NCI-H460 (cell line): ENCODE results near the gene SEC31A. TPM values are rescaled to one million over a fixed set of nuclear protein-coding genes. Genes with fewer than 3 reads are reported as not detected.
"Not testable (repeated sequence)": the region's sequence is repeated elsewhere in the genome, so short reads cannot be mapped to it uniquely, and the experiment has no call there.

ENCODE experiments used
- DNase-seq: peaks from one replicate; pipeline ENCODE4 v3.0.0-alpha.2; 2016; ENCODE audit warnings: low read depth; ENCODE audit errors: extremely low read depth
- total RNA-seq: library from RNA; depleted of rRNA; stranded (reverse); fragments of >200 nt; shearing (Covaris generic); gene quantifications from 2 replicates; pipeline ENCODE4 v1.2.3, GENCODE V29; 2014

The SEC31A gene
- total RNA-seq, 1 experiment from 2014 or later: 104 TPM

DNA sequence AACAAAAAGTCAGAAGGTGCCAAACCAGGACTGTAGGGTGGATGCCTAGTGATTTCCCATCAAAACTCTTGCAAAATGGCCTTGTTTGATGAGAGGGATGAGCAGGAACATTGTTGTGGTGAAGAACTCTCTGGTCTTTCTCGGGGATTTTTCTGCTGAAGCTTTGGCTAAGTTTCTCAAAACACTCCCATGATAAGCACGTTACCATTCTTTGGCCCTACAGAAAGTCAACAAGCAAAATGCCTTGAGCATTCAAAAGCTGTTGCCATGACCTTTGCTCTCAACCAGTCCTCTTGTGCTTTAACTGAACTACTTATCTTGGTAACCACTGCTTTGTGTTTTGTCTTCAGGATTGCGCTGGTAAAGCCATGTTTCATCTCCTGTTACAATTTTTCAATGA is 3.0 kb upstream of the SEC31A start:
- DNase-seq: no peak

DNA sequence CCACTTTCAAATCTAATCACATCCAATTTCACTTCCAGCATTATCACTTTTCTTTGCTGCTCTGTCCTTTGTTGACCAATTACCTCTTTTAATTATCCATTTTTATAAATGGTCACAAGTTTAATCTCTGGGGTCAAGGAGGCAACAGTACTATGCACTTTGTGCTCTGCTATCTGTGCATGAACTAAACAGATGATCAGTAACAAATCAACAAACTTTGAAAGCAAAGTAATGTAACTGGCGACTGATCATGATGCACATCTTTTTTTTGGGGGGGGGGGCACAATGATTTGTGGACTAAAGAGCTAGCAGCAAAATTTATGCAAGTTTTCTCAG is 1.5 kb upstream of the SEC31A start:
- DNase-seq: no peak

DNA sequence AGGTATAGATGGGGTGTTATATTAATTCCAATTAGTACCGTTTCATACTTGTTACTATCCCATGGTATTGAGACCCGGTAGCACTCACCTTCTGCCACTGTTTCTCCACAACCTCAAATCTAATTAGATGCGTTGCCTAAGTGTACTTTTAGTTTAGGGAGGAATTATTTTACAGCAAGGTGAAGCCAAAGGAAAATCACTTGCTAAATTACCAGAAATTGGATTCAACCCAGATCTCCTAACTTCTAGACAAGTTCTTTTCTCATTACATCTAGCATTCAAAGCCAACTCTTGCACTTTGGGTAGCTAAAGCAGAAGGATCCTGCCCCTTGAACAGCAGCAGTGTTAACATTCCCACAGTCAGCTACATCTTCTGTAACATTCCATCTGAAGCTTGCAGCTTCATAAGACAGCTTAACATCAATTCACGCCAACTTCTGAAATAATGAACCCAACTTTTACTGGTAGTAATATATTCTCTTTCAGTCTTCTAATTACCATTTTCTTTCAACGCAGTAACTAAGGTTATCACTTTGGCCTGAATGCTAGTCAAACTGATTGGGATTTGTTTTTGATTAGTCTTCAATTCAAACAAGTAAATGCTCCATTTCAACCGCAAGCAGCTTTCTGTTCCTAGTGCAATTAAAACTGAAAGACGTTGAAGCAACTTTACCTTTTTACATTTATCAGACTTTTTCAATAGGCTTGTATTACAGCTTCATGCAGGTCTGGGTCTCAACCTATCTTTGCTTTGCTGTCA is 934 bp upstream of the SEC31A start:
- DNase-seq: no peak

DNA sequence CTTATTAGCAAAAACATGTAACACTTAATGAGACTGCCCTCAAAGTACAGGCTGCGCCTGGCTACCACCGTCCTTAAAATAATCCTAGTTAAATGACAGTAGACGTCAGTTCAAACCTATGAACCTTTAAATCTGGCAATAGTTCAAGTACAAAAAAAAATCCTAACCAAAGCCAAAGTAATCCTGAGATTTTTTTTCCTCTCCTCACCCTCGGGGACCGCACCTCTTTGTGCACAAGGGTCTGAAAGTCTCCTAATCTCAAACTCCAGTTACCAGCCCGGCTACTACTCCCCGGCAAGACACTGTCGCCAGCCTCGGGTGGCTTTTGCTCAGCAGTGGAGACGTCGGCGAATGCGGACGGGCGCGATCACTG is 439 bp downstream of the SEC31A start:
- no peak for DNase-seq

DNA sequence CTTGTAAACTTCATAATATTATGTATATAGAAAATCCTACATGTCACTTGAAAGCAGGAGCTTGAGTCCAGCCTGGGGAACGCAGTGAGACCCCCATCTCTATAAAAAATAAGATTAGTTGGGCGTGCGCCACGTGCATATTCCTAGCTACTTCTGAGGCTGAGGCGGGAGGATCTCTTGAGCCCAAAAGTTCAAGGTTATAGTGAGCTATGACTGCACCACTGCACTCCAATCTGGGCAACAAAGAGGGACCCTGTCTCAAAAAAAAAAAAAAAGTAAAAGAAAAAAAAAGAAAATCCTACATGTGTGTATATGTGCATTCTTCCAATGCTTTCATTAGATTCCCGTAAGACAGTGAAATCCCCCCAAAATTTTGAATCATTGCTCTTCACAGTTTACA is 1.7 kb downstream of the SEC31A start:
- DNase-seq: no peak

DNA sequence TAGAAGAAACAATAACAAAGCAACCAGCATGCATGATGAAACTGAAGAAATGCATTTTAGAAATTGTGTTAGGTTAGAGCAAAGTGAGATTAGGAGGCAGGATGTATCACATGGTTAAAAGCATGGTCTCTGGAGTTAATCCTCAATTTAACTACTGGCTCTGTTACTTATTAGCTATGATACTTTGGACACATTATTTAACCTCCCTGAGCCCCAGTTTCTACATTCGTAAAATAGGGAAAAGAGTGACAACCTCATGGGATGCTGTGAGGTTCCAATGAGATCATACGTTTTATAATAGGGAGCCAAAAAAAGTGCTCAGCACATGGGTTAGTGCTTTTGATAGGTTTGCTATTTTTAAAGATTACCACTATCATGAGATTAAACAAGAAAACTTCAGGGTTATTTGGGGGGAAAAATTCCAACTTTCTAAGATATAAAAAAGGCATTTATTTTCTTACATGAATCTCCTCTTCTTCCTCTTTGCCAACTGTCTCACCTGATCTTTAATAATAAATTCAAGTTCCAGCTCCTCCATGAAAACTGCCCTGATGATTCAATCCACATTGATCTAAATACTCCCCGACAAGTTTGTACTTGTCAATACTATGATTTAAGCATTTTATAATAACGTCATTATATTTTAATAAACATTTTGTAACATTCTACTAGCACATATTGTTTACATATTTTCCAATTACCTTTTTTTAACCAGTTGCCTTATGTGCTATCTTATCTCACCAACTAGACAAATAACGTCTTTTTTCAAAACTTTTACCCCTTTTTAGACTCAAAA is 4.6 kb downstream of the SEC31A start:
- no peak for DNase-seq

DNA sequence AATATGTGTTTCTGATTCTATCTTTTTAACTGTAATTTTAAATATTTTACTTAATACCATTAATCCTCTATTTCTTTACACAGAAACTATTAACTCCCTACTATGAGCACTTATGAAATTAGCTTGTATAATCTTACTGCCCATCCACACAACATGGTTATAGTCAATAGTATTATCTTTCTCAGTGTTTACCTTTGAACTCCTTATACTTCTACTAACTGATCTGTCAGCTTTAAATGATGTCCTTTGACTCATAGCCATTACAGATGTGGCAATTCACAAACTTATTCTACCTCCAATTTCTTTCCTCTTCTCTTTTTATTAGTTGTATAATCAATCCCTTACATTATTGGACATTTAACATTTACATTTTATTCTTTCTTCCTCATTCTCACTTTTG is 5.5 kb downstream of the SEC31A start:
- no peak for DNase-seq

DNA sequence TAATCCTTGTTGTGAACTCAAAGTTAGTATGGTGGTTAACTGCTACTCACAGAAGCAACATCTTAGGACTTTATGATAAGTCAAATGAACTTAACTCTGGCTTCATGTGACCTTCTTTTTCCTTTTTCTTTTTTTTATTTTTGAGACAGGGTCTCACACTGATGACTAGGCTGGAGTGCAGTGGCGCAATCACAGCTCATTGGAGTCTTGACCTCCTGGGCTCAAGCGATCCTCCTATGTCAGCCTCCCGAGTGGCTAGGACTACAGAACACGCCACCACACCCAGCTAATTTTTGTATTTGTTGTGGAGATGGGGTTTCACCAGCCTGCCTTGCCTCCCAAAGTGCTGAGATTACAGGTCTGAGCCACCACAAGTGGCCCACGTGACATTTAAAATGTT is 22.4 kb downstream of the SEC31A start:
- no peak for DNase-seq

GRCh38 chr4:82866706-82867385 is 24.1 kb downstream of the SEC31A start:
- no peak for DNase-seq

DNA sequence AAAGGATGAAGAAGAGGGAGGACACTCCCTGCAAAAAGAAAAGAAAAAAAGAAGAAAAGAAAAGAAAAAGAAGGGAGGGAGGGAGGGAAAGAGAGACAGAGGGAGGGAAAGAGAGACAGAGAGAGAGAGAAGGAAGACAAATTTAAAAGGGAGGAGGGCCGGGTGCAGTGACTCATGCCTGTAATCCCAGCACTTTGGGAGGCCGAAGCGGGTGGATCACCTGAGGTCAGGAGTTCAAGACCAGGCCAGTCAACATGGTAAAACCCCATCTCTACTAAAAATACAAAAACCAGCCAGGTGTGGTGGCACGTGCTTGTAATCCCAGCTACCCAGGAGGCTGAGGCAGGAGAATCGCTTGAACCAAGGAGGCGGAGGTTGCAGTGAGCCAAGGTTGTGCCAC is 24.9 kb downstream of the SEC31A start:
- not testable (repeated sequence) for DNase-seq

DNA sequence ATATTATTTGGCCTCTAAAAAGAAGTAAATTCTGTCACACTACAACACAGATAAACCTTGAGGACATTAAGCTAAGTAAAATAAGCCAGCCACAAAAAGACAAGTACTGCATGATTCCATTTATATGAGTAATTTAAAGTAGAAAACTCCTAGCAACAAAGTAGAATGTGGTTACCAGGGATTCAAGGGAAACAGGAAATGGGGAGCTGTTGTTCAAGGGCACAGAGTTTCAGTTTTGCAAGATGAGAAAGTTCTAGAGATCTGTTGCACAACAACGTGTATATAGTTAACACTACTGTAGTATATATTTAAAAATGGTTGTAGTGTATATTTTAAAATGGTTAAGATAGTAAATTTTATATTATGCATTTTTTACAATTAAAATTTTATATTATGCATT is 25.4 kb downstream of the SEC31A start:
- DNase-seq: no peak

GRCh38 chr4:82864336-82864979 is 26.5 kb downstream of the SEC31A start:
- DNase-seq: no peak

- DNase-seq: no peak
These were observed 29.4 kb downstream of the SEC31A start for GRCh38 chr4:82861529-82861928.

- not testable (repeated sequence) for DNase-seq
These were observed 30.5 kb downstream of the SEC31A start for GRCh38 chr4:82860487-82860886.

- DNase-seq: no peak
These were observed 38.1 kb downstream of the SEC31A start for GRCh38 chr4:82852751-82853285.

DNA sequence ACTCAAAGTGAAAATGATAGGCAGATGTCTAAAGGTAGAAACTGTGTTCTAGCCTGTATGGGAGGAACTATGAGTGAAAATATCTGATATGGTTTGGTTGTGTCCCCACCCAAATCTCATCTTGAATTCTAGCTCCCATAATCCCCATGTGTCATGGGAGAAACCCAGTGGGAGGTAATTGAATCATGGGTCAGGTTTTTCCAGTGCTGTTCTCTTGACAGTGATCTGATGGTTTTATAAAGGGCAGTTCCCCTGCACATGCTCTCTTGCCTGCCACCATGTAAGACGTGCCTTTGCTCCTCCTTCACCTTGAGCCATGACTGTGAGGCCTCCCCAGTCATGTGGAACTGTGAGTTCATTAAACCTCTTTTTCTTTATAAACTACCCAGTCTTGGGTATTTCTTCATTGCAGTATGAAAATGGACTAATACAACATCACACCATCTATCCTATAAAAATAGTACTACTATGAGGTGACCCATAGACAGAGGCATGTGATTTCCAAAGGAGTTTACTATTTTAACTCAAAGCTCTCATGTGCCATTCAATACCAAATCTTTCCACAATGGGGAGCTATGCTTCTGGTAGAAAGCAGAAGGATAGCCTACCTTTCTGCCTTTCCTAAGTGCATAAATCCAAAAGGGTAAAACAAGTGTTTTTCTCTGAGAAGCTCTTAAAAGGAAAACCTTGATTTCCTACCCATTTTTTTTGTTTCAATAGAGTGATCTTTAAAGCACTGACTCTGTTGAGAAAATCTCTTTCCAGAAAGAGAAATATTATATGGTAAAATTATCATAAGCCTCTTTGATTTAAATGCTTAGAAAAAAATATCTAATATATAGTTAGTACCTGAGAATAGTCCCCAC is 38.8 kb downstream of the SEC31A start:
- DNase-seq: peak; percentile 4

DNA sequence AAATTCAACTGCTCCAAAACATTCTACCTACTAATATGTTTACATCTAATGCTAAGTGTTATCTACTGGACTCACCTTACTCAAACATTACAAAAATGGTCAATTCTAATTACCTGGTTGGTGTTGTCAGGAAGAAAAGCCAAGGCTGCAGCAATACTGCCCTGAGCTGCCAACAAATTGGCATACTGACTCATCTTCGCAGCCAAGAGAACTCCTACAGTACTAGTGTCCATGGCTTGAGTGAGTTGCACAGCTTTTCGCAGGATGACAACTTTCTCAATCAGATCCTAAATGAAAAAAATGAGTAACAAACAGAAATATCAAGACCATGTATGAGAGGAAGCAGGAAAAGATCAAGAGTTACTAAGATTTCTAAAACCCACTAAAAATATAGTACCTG is 39.6 kb downstream of the SEC31A start:
- no peak for DNase-seq

DNA sequence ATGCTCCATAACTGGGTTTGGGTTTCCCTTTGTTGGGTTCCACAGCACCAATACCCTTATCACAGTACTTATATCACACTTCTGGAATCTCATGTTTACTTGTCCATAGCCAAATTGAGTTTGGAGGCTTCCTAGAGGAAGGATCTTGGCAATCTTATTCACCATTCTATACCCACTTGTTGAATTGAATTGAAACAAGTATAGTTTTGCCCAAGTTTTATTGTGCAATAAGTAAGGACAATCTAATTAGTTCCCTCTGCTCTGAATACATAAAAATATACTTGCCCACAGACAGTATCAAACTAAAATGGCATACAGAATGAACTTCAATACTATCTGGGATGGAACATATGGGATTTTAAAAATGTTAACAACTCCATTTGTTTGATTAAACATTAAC is 40.3 kb downstream of the SEC31A start:
- no peak for DNase-seq

DNA sequence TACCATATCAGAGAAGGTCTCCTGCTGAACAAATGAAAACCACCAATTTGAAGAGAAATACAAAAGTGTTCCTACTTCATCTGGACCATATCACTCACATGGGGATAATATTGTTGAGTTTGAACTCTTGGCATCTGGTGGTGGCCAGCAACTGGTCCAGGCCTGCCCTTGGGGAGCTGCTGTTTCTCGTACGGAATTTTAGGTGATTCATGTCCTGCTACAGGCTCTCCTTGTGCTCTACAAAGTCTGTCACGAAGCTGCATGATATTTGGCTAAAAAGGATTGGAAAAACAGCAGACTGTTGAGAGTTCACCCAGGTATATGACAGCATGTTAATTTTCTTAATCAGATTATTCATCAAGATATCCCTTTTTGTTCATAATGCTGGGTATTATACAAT is 42.2 kb downstream of the SEC31A start:
- no peak for DNase-seq

GRCh38 chr4:82842593-82842992 is 48.4 kb downstream of the SEC31A start:
- no peak for DNase-seq
